HEK293 (cell line): Measurements from ENCODE around the gene STK32A.

Experiments used
- SETDB1 ChIP-seq: IDR thresholded peaks from one replicate; pipeline ENCODE4 v1.6.1; 2017; ENCODE audit warnings: mild to moderate bottlenecking, low read length, moderate library complexity, mixed read lengths; ENCODE audit not compliant: insufficient read length
- TCF7L2 ChIP-seq: IDR thresholded peaks from 2 replicates; pipeline ENCODE4 v1.6.1; 2011; ENCODE audit warnings: low read depth, mild to moderate bottlenecking, inconsistent platforms, low read length, moderate library complexity, borderline replicate concordance
- YY2 ChIP-seq: fragments of 450-650 bp; formaldehyde crosslinking; IDR thresholded peaks from 2 replicates; pipeline ENCODE4 v1.5.1; 2016; ENCODE audit warnings: missing biosample characterization, missing genetic modification characterization
- ZBTB17 ChIP-seq: fragments of 450-650 bp; formaldehyde crosslinking; IDR thresholded peaks from 2 replicates; pipeline ENCODE4 v1.5.1; 2016; ENCODE audit warnings: missing biosample characterization, missing genetic modification characterization
- ZBTB7A ChIP-seq: fragments of 450-650 bp; formaldehyde crosslinking; IDR thresholded peaks from 2 replicates; pipeline ENCODE4 v1.5.1; 2016; ENCODE audit warnings: low read depth, missing biosample characterization, missing genetic modification characterization
- ZNF121 ChIP-seq: fragments of 450-650 bp; formaldehyde crosslinking; IDR thresholded peaks from 2 replicates; pipeline ENCODE4 v1.5.1; 2016; ENCODE audit warnings: missing biosample characterization, missing genetic modification characterization
- ZNF140 ChIP-seq: fragments of 450-650 bp; formaldehyde crosslinking; IDR thresholded peaks from 2 replicates; pipeline ENCODE4 v1.5.1; 2016; ENCODE audit warnings: missing biosample characterization, missing genetic modification characterization
- ZNF248 ChIP-seq: fragments of 450-650 bp; formaldehyde crosslinking; IDR thresholded peaks from 2 replicates; pipeline ENCODE4 v1.5.1; 2017; ENCODE audit warnings: missing biosample characterization, missing genetic modification characterization
- ZNF677 ChIP-seq: fragments of 450-650 bp; IDR thresholded peaks from 2 replicates; pipeline ENCODE4 v1.5.0; 2018; ENCODE audit warnings: missing biosample characterization, mild to moderate bottlenecking, missing genetic modification characterization, moderate library complexity
- TF ChIP-seq, protein P1 (sequence below): fragments of 450-650 bp; formaldehyde crosslinking; IDR thresholded peaks from 2 replicates; pipeline ENCODE4 v1.5.1; 2016; ENCODE audit warnings: missing biosample characterization, missing genetic modification characterization
- TF ChIP-seq, protein P2 (sequence below): fragments of 450-650 bp; formaldehyde crosslinking; IDR thresholded peaks from 2 replicates; pipeline ENCODE4 v1.5.1; 2016; ENCODE audit warnings: missing biosample characterization, missing genetic modification characterization
- TF ChIP-seq, protein P3 (sequence below): fragments of 450-650 bp; formaldehyde crosslinking; IDR thresholded peaks from 2 replicates; pipeline ENCODE4 v1.5.1; 2016; ENCODE audit warnings: missing biosample characterization, missing genetic modification characterization

DNA sequence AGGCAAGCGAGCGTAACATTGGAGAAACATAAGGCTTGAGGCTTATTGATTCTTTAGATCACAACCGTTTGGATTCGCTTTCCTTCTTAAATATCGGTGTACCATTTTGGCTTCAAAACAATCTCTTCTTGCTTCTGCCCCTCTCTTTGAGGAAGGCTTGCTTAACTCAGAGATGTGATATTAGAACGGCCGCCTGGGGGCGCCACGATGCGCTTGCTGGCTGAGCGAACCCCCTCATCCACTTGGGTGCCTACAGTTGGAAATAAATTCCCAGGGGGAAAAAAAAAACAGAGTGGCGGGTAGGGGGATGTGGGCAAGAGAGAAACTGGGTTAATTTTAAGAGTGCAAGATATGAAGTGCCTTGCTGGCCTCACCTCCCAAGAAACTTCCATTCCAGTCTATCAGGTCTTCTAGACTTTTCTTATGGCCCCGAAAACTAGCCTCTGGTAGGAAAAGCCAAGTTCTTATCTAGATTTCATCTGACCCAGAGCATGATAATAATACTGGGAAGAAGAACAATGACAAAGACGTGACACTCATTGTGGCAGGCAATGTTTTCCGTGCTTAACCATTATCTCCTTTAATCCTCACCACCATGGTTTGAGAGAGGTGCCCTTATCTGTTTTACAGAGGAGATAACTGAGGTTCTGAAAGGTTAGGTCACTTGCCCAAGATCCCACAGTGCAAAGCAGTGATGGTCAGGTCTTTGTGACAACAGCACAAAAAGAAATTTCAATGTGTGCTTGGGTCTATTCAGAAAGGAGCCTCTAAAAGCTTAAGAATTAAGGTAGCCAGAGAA, 159.2 kb downstream of the STK32A start:
- TF ChIP-seq, protein P1, sequence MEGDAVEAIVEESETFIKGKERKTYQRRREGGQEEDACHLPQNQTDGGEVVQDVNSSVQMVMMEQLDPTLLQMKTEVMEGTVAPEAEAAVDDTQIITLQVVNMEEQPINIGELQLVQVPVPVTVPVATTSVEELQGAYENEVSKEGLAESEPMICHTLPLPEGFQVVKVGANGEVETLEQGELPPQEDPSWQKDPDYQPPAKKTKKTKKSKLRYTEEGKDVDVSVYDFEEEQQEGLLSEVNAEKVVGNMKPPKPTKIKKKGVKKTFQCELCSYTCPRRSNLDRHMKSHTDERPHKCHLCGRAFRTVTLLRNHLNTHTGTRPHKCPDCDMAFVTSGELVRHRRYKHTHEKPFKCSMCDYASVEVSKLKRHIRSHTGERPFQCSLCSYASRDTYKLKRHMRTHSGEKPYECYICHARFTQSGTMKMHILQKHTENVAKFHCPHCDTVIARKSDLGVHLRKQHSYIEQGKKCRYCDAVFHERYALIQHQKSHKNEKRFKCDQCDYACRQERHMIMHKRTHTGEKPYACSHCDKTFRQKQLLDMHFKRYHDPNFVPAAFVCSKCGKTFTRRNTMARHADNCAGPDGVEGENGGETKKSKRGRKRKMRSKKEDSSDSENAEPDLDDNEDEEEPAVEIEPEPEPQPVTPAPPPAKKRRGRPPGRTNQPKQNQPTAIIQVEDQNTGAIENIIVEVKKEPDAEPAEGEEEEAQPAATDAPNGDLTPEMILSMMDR (tag by site-specific recombination): no peak
- no peak for TF ChIP-seq ZNF248 (tag by site-specific recombination)
- no peak for TF ChIP-seq ZNF121 (tag by site-specific recombination)
- TF ChIP-seq, protein P2, sequence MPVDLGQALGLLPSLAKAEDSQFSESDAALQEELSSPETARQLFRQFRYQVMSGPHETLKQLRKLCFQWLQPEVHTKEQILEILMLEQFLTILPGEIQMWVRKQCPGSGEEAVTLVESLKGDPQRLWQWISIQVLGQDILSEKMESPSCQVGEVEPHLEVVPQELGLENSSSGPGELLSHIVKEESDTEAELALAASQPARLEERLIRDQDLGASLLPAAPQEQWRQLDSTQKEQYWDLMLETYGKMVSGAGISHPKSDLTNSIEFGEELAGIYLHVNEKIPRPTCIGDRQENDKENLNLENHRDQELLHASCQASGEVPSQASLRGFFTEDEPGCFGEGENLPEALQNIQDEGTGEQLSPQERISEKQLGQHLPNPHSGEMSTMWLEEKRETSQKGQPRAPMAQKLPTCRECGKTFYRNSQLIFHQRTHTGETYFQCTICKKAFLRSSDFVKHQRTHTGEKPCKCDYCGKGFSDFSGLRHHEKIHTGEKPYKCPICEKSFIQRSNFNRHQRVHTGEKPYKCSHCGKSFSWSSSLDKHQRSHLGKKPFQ (tag by site-specific recombination): no peak
- TF ChIP-seq ZNF140: no peak
- TF ChIP-seq SETDB1: no peak
- TF ChIP-seq ZBTB17 (tag by site-specific recombination): no peak
- no peak for TF ChIP-seq ZNF677
- TF ChIP-seq, protein P3, sequence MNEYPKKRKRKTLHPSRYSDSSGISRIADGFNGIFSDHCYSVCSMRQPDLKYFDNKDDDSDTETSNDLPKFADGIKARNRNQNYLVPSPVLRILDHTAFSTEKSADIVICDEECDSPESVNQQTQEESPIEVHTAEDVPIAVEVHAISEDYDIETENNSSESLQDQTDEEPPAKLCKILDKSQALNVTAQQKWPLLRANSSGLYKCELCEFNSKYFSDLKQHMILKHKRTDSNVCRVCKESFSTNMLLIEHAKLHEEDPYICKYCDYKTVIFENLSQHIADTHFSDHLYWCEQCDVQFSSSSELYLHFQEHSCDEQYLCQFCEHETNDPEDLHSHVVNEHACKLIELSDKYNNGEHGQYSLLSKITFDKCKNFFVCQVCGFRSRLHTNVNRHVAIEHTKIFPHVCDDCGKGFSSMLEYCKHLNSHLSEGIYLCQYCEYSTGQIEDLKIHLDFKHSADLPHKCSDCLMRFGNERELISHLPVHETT: no peak
- no peak for TF ChIP-seq YY2 (tag by site-specific recombination)
- TF ChIP-seq ZBTB7A (tag by site-specific recombination): no peak
- no peak for TF ChIP-seq TCF7L2
